Mesenchymal stem cell (in vitro differentiated cells and primary cell): ENCODE measurements around the gene SPATS2L.

Experiments used
- DNase-seq: peaks from one replicate; pipeline ENCODE4 v3.0.0-alpha.2; 2013
- H2AFZ ChIP-seq: one replicate; pipeline ENCODE4 v1.6.1; 2013; ENCODE audit warnings: low read depth, mild to moderate bottlenecking, control low read depth, inconsistent platforms, low read length, moderate library complexity
- H2AK5ac ChIP-seq: 2 replicates; pipeline ENCODE4 v1.6.1; 2013; ENCODE audit warnings: low read length, moderate library complexity, mild to moderate bottlenecking, inconsistent platforms; ENCODE audit not compliant: severe bottlenecking
- H2BK120ac ChIP-seq: one replicate; pipeline ENCODE4 v1.6.1; 2013; ENCODE audit warnings: low read depth, mild to moderate bottlenecking, inconsistent platforms, low read length, moderate library complexity
- H2BK12ac ChIP-seq, 2 experiments: one replicate each; pipeline ENCODE4 v1.6.1; 2013; ENCODE audit warnings: inconsistent platforms in 2 of 2, low read length in 2 of 2, mild to moderate bottlenecking in 2 of 2, moderate library complexity in 2 of 2, control low read depth in 1 of 2
- H2BK15ac ChIP-seq: one replicate; pipeline ENCODE4 v1.6.1; 2013; ENCODE audit warnings: mild to moderate bottlenecking, low read depth, inconsistent platforms; ENCODE audit not compliant: poor library complexity, severe bottlenecking
- H2BK5ac ChIP-seq: 2 replicates; pipeline ENCODE4 v1.6.1; 2013; ENCODE audit warnings: low read depth, mild to moderate bottlenecking, low read length, control low read depth, inconsistent platforms; ENCODE audit not compliant: poor library complexity, severe bottlenecking
- H3K14ac ChIP-seq, 2 experiments: one replicate each; pipeline ENCODE4 v1.6.1; 2013; ENCODE audit warnings: inconsistent platforms in 2 of 2, low read length in 2 of 2, control low read depth in 1 of 2, mild to moderate bottlenecking in 1 of 2, moderate library complexity in 1 of 2
- H3K18ac ChIP-seq, 2 experiments: one replicate each; pipeline ENCODE4 v1.6.1; 2013; ENCODE audit warnings: inconsistent platforms in 2 of 2, low read length in 2 of 2, control low read depth in 1 of 2, low read depth in 1 of 2, mild to moderate bottlenecking in 1 of 2
- H3K23ac ChIP-seq, 2 experiments: one replicate each; pipeline ENCODE4 v1.6.1; 2013; ENCODE audit warnings: inconsistent platforms in 2 of 2, low read length in 2 of 2, mild to moderate bottlenecking in 2 of 2, moderate library complexity in 2 of 2, control low read depth in 1 of 2
- H3K27ac ChIP-seq: 2 replicates; pipeline ENCODE4 v1.5.1; 2013; ENCODE audit warnings: mild to moderate bottlenecking, moderate library complexity, low read length, control low read depth, inconsistent platforms; ENCODE audit not compliant: poor library complexity, severe bottlenecking
- H3K27me3 ChIP-seq, 2 experiments: 2 replicates each; pipeline versions ENCODE4 v1.6.1 to v1.7.0; 2013; ENCODE audit warnings: low read length in 2 of 2, mild to moderate bottlenecking in 2 of 2, moderate library complexity in 2 of 2, control low read depth in 1 of 2, inconsistent platforms in 1 of 2; ENCODE audit not compliant: control insufficient read depth in 1 of 2, insufficient read depth in 1 of 2
- H3K36me3 ChIP-seq, 2 experiments: 2 replicates each; pipeline versions ENCODE4 v1.6.1 to v1.7.0; 2013; ENCODE audit warnings: low read length in 2 of 2, control low read depth in 1 of 2, inconsistent platforms in 1 of 2, low read depth in 1 of 2, mild to moderate bottlenecking in 1 of 2; ENCODE audit not compliant: insufficient read depth in 2 of 2, control insufficient read depth in 1 of 2
- H3K4ac ChIP-seq, 2 experiments: one replicate each; pipeline ENCODE4 v1.6.1; 2013; ENCODE audit warnings: inconsistent platforms in 2 of 2, low read length in 2 of 2, mild to moderate bottlenecking in 2 of 2, moderate library complexity in 2 of 2, control low read depth in 1 of 2, low read depth in 1 of 2
- H3K4me1 ChIP-seq: 2 replicates; pipeline ENCODE4 v1.6.1; 2013; ENCODE audit warnings: low read depth, low read length, control low read depth; ENCODE audit not compliant: control insufficient read depth, insufficient read depth
- H3K4me2 ChIP-seq: 2 replicates; pipeline ENCODE4 v1.6.1; 2013; ENCODE audit warnings: low read length, mild to moderate bottlenecking, inconsistent platforms; ENCODE audit not compliant: poor library complexity, severe bottlenecking
- H3K4me3 ChIP-seq, 2 experiments: 2 replicates each; pipeline versions ENCODE4 v1.5.1 to v1.7.0; 2013; ENCODE audit warnings: low read length in 2 of 2, mild to moderate bottlenecking in 2 of 2, control low read depth in 1 of 2, low read depth in 1 of 2; ENCODE audit not compliant: insufficient read depth in 1 of 2
- H3K79me1 ChIP-seq: replicated peaks from 2 replicates; pipeline ENCODE4 v1.6.1; 2013; ENCODE audit warnings: mild to moderate bottlenecking, control low read depth, low read length, inconsistent platforms; ENCODE audit not compliant: poor library complexity, severe bottlenecking
- H3K9ac ChIP-seq: 2 replicates; pipeline ENCODE4 v1.7.0; 2013; ENCODE audit warnings: mild to moderate bottlenecking, low read length, moderate library complexity
- H3K9me3 ChIP-seq: 2 replicates; pipeline ENCODE4 v1.7.0; 2013; ENCODE audit warnings: mild to moderate bottlenecking, low read length; ENCODE audit not compliant: control insufficient read depth
- H4K8ac ChIP-seq: one replicate; pipeline ENCODE4 v1.6.1; 2013; ENCODE audit warnings: inconsistent platforms, mild to moderate bottlenecking, low read length, moderate library complexity
- H4K91ac ChIP-seq: one replicate; pipeline ENCODE4 v1.6.1; 2013; ENCODE audit warnings: mild to moderate bottlenecking, low read length, inconsistent platforms
- WGBS: methylation state at CpG from one replicate; pipeline ENCODE4 v1.1.7; 2013; ENCODE audit warnings: mixed read lengths; 5-methylcytosine and 5-hydroxymethylcytosine counted together

The SPATS2L gene

GRCh38 chr2:200515155-200515554, 208.7 kb downstream of the SPATS2L start:
- Histone ChIP-seq H3K4me2 (no peak overlapping the region), H3K79me1 (peaks cover under 1% of the 10 kb centered on the region), H4K91ac (no peak overlapping the region), H3K4me3 (no peak overlapping the region), H3K4me1 (no peaks in the 10 kb centered on the region), H3K18ac (no peak overlapping the region), H3K27ac (no peak overlapping the region), H2BK15ac (no peak overlapping the region), H3K9ac (no peak overlapping the region), H3K14ac (no peak overlapping the region), H2AFZ (no peak overlapping the region), H2BK5ac (no peak overlapping the region), H3K36me3 (no peaks in the 10 kb centered on the region), H2BK120ac (no peak overlapping the region), H2BK12ac (no peak overlapping the region), H3K4ac (no peak overlapping the region), H3K23ac (no peak overlapping the region), H2AK5ac (no peak overlapping the region), H3K9me3 (peaks cover 8% of the 10 kb centered on the region), H3K27me3 (peaks cover 19 to 29% of the 10 kb centered on the region in 2 experiments), H4K8ac (no peak overlapping the region)
- DNase-seq, result no peak
- WGBS, result 23% methylated on average over 1 of the region's 1 CpG

GRCh38 chr2:200523158-200523557, 216.7 kb downstream of the SPATS2L start:
- DNase-seq, result no peak
- WGBS, result 86% methylated on average over 3 of the region's 3 CpGs
- Histone ChIP-seq H3K4me2 (no peak overlapping the region), H3K9ac (no peak overlapping the region), H3K23ac (no peak overlapping the region), H3K27me3 (peaks cover 6% of the 10 kb centered on the region in 2 experiments), H2BK12ac (peak overlapping the region in 1 of 2 experiments; percentile 6), H3K4ac (no peak overlapping the region), H2AK5ac (no peak overlapping the region), H3K27ac (no peak overlapping the region), H2AFZ (no peak overlapping the region), H4K8ac (no peak overlapping the region), H2BK5ac (no peak overlapping the region), H3K14ac (no peak overlapping the region), H4K91ac (no peak overlapping the region), H3K18ac (no peak overlapping the region), H3K4me1 (peaks cover 2% of the 10 kb centered on the region), H3K9me3 (no peaks in the 10 kb centered on the region), H3K79me1 (peaks cover 11% of the 10 kb centered on the region), H3K36me3 (no peaks in the 10 kb centered on the region), H2BK15ac (no peak overlapping the region), H3K4me3 (no peak overlapping the region), H2BK120ac (no peak overlapping the region)

- Histone ChIP-seq H4K8ac (no peak overlapping the region), H3K18ac (no peak overlapping the region), H3K14ac (no peak overlapping the region), H3K23ac (no peak overlapping the region), H2BK12ac (no peak overlapping the region), H2AK5ac (no peak overlapping the region), H2BK120ac (no peak overlapping the region), H3K4me2 (no peak overlapping the region), H2BK15ac (no peak overlapping the region), H3K9me3 (no peaks in the 10 kb centered on the region), H3K4me1 (peaks cover 2% of the 10 kb centered on the region), H3K4me3 (no peak overlapping the region), H3K9ac (no peak overlapping the region), H2BK5ac (no peak overlapping the region), H3K4ac (no peak overlapping the region), H4K91ac (no peak overlapping the region), H2AFZ (no peak overlapping the region), H3K36me3 (no peaks in the 10 kb centered on the region), H3K27me3 (peaks cover 6% of the 10 kb centered on the region in 2 experiments), H3K27ac (no peak overlapping the region), H3K79me1 (peaks cover 13% of the 10 kb centered on the region)
- 100% methylated on average over 1 of the region's 2 CpGs for WGBS
- DNase-seq, result no peak
Observed at GRCh38 chr2:200523604-200524003, 217.1 kb downstream of the SPATS2L start.

- no peak overlapping the region for H4K91ac ChIP-seq
- H3K9me3 ChIP-seq, result no peaks in the 10 kb centered on the region
- H4K8ac ChIP-seq, result no peak overlapping the region
- H3K4me3 ChIP-seq, result peak overlapping the region in 1 of 2 experiments; percentile 85
- no peak overlapping the region for H3K4ac ChIP-seq
- H3K4me2 ChIP-seq, result no peak overlapping the region
- H2BK15ac ChIP-seq, result no peak overlapping the region
- H3K9ac ChIP-seq, result peak overlapping the region; percentile 90
- WGBS, result no CpG with 5 or more reads among the region's 2 CpGs
- H2AK5ac ChIP-seq, result no peak overlapping the region
- H3K79me1 ChIP-seq, result peaks cover 17% of the 10 kb centered on the region
- no peak overlapping the region for H2BK120ac ChIP-seq
- H2AFZ ChIP-seq, result no peak overlapping the region
- no peak overlapping the region for H3K14ac ChIP-seq
- H3K23ac ChIP-seq, result no peak overlapping the region
- H3K36me3 ChIP-seq, result no peaks in the 10 kb centered on the region
- H3K27me3 ChIP-seq, result peaks cover 6% of the 10 kb centered on the region in 2 experiments
- H3K4me1 ChIP-seq, result peaks cover 2% of the 10 kb centered on the region
- no peak overlapping the region for H3K27ac ChIP-seq
- no peak overlapping the region for H2BK12ac ChIP-seq
- no peak for DNase-seq
- H3K18ac ChIP-seq, result no peak overlapping the region
- no peak overlapping the region for H2BK5ac ChIP-seq
Observed at GRCh38 chr2:200525066-200525465, 218.6 kb downstream of the SPATS2L start.
